GM12865 (cell line): ENCODE results near the gene IRF2.

Source experiments
- DNase-seq: peaks from one replicate; pipeline ENCODE4 v3.0.0; 2010; ENCODE audit warnings: low read depth
- H3K4me3 ChIP-seq: 2 replicates; pipeline ENCODE4 v1.5.1; 2011; ENCODE audit warnings: mild to moderate bottlenecking, low read depth, low read length, control low read depth
- TF ChIP-seq, protein P1 (sequence below): IDR thresholded peaks from 2 replicates; pipeline ENCODE4 v1.5.1; 2011; ENCODE audit warnings: low read length, control low read depth, low read depth, inconsistent platforms; ENCODE audit not compliant: insufficient read depth; ENCODE audit errors: missing control alignments

Gene IRF2

DNA sequence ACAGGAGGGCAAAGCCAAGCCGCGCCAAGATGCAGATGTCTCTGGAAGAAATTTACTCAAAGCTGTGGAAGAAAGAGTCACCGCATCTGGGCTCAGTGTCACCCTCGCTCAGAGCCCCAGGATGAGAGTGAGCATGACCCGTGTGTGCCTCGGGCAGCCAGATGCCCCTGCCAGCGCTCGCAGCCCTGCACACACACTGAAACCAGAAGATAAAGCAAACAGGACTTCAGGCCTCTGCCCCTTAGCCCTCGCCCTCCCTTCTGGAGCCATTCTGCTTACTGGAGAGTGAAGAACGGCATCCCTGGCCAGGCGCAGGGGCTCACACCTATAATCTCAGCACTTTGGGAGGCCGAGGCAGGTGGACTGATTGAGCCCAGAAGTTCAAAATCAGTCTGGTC is 103.0 kb downstream of the IRF2 start:
- no peak for DNase-seq
- TF ChIP-seq, protein P1, sequence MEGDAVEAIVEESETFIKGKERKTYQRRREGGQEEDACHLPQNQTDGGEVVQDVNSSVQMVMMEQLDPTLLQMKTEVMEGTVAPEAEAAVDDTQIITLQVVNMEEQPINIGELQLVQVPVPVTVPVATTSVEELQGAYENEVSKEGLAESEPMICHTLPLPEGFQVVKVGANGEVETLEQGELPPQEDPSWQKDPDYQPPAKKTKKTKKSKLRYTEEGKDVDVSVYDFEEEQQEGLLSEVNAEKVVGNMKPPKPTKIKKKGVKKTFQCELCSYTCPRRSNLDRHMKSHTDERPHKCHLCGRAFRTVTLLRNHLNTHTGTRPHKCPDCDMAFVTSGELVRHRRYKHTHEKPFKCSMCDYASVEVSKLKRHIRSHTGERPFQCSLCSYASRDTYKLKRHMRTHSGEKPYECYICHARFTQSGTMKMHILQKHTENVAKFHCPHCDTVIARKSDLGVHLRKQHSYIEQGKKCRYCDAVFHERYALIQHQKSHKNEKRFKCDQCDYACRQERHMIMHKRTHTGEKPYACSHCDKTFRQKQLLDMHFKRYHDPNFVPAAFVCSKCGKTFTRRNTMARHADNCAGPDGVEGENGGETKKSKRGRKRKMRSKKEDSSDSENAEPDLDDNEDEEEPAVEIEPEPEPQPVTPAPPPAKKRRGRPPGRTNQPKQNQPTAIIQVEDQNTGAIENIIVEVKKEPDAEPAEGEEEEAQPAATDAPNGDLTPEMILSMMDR = no peak
- no peak overlapping the region for H3K4me3 ChIP-seq

DNA sequence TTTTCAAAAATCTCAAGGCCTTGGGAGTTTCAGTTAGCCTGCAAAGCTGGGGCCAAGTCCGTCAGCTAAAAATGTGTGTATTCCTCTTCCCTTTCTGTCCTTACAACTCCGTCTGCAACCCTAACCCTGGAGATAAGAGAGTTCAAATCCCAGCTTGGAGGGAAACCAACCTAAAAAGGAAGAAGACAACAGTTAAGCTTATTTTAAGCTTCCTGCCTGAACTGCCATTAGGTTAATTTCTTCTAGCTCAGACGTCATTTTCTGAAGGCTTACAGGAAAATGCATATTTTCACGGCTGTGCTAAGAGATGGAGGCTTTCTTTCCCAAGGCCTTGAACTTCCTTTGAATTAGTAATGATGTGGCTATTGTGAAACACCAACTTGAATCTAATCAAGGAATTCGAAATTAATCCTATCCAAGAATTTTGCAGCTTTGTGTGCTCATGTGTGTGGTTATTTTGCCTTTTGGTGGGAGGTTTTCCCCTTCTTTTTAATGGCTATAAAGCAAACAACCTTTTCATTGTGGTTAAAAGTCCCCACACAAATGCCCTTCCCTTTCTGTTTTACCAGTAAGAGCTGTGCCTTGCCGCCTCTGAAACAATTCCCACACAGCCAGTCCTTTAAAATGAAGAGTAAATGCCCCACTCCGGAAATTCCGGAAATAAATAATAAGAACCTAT is 103.5 kb downstream of the IRF2 start:
- DNase-seq = no peak
- no peak overlapping the region for H3K4me3 ChIP-seq
- TF ChIP-seq, protein P1 = no peak

DNA sequence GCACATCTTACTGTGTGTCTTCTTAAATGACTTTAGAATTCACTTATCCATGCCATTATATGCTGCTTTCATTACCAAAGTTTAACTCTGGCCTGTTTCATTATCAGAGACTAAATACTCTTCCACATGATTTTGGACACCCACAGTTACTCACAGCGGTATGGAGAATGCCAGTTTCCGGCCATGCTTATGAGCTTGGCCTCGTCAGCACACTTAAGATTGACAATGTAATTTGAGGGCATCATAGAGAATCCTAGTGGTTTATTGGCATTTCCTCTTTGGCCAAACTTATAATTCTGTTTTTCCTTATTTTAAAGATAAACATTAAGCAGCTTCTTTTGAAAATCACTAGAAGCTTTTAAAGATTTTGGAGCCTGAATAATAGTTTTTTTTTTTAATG is 104.5 kb downstream of the IRF2 start:
- no peak for DNase-seq
- TF ChIP-seq, protein P1 = no peak

DNA sequence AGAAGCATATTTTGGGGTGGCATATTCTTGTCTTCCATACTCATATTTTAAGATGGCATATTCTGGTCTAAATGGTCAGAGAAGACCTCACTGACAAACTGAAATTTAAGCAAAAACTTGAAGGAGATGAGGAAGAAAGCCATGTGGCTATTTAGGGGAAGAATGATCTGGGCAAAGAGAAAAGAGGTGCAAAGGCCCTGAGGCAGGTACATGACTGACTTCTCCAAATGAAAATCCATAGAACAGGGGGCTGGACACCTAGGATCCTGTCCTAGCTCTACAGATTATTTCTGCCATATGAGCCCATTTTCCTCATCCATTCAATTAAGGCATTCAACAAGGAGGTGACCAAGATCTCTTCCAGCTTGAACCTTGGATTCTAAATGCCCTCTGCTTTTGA is 105.6 kb downstream of the IRF2 start:
- DNase-seq = no peak
- no peak overlapping the region for H3K4me3 ChIP-seq
- TF ChIP-seq, protein P1 = no peak

More for the DNA sequence above, 104.5 kb downstream of the IRF2 start:
- no peak overlapping the region for H3K4me3 ChIP-seq

DNA sequence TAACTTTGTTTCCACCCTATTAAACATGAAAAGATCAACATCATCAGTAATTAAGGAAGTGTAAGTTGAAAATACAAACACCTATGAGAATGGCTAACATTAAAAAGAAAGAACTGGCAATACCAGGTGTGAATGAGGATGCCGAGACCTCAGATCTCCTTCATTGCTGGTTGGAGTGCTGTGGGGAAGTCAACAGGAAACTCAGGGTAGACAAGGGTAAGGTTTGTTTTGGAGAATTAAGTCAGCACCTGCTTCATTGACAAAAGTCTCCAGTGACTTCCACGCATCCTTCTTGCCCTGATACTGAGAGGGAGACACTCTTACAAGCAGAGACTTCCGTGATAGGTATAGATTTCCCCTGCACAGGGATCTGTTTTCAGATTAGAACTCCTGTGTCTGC is 106.1 kb downstream of the IRF2 start:
- no peak overlapping the region for H3K4me3 ChIP-seq
- TF ChIP-seq, protein P1 = no peak
- no peak for DNase-seq

DNA sequence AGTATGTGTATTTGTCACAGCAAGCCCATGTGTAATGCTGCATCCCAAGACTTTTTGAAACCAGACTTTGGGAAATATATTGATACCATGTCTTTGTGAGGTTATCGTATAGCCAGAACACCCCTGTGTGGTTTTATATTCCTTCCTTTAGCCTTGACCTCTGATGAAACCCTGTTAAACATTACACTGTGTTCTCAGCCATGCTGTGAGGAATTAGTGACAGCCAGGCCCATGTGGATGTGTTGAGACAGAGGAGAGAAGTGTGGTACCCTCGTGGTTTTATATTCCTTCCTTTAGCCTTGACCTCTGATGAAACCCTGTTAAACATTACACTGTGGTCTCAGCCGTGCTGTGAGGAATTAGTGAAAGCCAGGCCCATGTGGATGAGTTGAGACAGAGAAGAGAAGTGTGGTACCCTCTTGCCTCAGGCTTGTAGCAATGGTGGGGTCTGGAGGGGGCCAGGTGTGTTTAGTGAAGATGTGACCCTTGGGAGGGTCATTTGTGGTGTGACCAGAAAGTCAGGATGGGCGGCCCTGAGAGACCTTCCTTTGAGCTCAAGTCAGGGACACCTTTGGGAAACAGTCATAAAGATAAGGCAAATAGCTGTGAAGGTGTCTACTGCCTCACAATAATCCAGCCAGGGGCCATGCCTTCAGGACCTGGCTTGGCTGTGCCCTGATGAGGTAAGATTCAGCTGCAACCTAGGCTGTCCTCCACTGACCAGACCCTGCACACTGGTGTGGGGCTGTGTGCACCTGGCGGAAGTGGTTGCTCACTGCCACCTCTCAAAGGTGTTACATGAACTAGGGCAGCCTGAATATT is 110.0 kb downstream of the IRF2 start:
- no peak overlapping the region for H3K4me3 ChIP-seq
- no peak for DNase-seq
- TF ChIP-seq, protein P1 = no peak
